PC-9 (cell line): Measurements from ENCODE around the gene DNAJC30.

ENCODE experiments used
- EZH2 ChIP-seq: fragments of 200-600 bp; sonication (generic); IDR thresholded peaks from 2 replicates; pipeline ENCODE4 v1.8.0; 2017; ENCODE audit warnings: antibody characterized with exemption, low read depth
- TF ChIP-seq, protein P1 (sequence below): fragments of 200-600 bp; sonication (generic); conservative IDR thresholded peaks from 2 replicates; pipeline ENCODE4 v1.6.1; 2017; ENCODE audit warnings: mixed run types, antibody characterized with exemption, mild to moderate bottlenecking, moderate library complexity

DNA sequence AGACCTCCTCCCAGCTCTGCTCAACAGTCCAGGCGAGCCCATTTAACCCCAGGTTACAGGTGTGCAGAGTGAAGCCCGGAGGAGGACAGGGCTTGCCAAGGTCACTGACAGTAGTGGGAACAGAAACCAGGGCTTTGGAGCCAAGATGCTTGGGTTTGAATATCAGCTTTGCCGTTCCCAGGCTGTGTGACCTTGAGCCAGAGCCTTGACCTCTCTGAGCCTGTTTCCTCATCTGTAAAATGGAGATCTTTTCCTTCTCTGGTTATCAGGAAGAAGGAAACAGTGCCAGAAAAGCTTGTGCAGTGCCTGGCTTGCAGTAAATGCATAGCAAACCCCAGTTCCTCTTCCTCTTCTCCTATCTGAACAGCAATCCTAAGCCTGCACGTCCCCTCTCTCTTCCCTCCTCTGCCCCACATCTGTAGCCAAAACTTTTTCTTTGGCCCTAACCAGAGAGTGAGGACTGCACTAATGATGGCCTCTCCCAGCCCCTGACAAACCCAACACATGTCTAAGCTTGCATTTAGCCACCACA, 37.5 kb downstream of the DNAJC30 start:
- TF ChIP-seq EZH2: no peak
- TF ChIP-seq, protein P1, sequence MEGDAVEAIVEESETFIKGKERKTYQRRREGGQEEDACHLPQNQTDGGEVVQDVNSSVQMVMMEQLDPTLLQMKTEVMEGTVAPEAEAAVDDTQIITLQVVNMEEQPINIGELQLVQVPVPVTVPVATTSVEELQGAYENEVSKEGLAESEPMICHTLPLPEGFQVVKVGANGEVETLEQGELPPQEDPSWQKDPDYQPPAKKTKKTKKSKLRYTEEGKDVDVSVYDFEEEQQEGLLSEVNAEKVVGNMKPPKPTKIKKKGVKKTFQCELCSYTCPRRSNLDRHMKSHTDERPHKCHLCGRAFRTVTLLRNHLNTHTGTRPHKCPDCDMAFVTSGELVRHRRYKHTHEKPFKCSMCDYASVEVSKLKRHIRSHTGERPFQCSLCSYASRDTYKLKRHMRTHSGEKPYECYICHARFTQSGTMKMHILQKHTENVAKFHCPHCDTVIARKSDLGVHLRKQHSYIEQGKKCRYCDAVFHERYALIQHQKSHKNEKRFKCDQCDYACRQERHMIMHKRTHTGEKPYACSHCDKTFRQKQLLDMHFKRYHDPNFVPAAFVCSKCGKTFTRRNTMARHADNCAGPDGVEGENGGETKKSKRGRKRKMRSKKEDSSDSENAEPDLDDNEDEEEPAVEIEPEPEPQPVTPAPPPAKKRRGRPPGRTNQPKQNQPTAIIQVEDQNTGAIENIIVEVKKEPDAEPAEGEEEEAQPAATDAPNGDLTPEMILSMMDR: no peak
